HG02642 (cell line): Measurements from ENCODE around the gene TNRC6B.
"Not testable (repeated sequence)": the region's sequence is repeated elsewhere in the genome, so short reads cannot be mapped to it uniquely, and the experiment has no call there.

Experiments
- ATAC-seq: cut with Tn5 transposase; IDR thresholded peaks from one replicate; pipeline ENCODE4 v1.9.1; 2021; ENCODE audit warnings: mild to moderate bottlenecking; ENCODE audit not compliant: unreplicated experiment, poor library complexity

TNRC6B gene, protein sequence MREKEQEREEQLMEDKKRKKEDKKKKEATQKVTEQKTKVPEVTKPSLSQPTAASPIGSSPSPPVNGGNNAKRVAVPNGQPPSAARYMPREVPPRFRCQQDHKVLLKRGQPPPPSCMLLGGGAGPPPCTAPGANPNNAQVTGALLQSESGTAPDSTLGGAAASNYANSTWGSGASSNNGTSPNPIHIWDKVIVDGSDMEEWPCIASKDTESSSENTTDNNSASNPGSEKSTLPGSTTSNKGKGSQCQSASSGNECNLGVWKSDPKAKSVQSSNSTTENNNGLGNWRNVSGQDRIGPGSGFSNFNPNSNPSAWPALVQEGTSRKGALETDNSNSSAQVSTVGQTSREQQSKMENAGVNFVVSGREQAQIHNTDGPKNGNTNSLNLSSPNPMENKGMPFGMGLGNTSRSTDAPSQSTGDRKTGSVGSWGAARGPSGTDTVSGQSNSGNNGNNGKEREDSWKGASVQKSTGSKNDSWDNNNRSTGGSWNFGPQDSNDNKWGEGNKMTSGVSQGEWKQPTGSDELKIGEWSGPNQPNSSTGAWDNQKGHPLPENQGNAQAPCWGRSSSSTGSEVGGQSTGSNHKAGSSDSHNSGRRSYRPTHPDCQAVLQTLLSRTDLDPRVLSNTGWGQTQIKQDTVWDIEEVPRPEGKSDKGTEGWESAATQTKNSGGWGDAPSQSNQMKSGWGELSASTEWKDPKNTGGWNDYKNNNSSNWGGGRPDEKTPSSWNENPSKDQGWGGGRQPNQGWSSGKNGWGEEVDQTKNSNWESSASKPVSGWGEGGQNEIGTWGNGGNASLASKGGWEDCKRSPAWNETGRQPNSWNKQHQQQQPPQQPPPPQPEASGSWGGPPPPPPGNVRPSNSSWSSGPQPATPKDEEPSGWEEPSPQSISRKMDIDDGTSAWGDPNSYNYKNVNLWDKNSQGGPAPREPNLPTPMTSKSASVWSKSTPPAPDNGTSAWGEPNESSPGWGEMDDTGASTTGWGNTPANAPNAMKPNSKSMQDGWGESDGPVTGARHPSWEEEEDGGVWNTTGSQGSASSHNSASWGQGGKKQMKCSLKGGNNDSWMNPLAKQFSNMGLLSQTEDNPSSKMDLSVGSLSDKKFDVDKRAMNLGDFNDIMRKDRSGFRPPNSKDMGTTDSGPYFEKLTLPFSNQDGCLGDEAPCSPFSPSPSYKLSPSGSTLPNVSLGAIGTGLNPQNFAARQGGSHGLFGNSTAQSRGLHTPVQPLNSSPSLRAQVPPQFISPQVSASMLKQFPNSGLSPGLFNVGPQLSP (N-terminal part only)

GRCh38 chr22:40177738-40178416, at the start of gene TNRC6B:
Gene TNRC6B, plus strand, starts transcription at chr22:40177925. Its CDS starts 211 bp downstream, at chr22:40178136.
- ATAC-seq = peak; percentile 92

GRCh38 chr22:40128989-40129388, 48.7 kb upstream of the TNRC6B start:
- no peak for ATAC-seq

DNA sequence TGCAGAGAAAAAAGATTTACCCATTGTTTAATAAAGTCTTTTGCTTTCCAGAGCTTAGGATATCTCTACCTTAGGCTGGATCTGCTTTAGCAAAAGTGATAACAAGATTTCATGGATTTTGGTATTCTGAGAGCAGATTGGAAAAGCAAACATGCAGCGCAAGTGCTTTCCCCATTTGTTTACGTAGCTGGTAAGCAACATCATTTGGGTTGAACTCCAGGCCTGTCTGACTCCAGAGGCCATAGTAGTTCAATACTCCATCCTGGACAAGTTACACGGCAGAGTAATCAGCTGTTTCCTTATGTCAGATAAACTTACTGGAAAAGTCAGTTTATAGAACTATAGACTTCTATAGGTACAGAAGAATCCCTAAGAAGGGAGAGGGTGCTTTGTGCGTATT, 40.6 kb upstream of the TNRC6B start:
- no peak for ATAC-seq

GRCh38 chr22:40138866-40139265, 38.9 kb upstream of the TNRC6B start:
- ATAC-seq = no peak

DNA sequence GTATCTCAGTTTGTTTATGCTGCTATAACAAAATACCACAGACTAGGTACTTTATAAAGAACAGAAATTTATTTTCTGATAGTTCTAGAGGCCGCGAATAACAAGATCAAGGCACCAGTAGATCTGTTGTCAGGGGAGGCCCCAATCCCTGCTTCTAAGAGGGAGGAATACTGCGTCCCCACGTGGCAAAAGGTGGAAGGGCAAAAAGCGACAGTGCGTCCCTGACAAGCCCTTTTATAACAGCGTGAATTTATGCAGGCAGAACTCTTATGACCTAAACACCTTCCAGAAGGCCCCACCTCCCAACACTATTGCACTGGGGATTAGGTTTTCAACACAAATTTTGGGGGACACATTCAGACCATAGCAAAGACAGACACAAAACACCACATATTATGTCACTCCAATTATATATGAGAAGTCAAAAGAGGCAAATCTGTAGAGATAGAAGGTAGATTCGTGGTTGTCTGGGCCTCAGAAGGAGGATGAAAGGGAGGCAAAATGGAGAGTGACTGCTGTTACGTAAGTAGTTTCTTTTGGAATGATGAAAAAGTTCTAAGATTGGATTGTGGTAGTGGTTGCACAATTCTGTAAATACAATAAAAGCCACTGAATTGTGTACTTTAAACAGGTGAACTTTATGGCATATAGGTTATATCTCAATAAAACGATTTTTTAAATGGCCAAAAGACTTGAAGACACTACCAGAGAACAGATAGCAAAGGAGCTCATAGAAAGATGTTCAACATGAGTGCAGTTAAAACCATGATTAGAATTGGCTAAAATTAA, 30.1 kb upstream of the TNRC6B start:
- ATAC-seq = no peak

GRCh38 chr22:40153192-40153591, 24.5 kb upstream of the TNRC6B start:
- no peak for ATAC-seq

- no peak for ATAC-seq
Measured at GRCh38 chr22:40153705-40154104, 24.0 kb upstream of the TNRC6B start.

DNA sequence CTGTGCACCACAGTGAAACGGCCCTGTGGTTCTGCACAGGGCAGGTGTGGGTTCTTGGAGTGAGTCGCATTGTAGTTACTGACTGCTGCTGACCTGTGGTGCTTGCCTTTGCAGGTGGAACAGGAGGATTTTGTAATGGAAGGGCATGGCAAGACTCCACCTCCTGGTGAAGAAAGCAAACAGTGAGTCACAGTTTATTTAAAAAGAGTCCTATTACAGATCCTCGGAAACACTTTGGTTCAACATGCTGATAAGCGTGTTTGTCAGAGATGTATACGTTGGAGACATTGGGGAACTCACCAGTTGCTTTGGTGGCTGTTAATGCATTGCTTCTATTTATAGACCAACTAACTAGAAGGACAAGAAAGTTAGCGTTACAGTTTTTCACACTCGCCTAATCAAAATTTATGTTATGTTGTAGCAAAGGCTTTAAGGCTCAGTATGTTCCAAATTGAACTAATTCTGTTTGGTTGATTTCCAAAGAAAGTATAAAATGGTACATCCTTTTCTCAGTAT, 21.7 kb upstream of the TNRC6B start:
- no peak for ATAC-seq

GRCh38 chr22:40156682-40157081, 21.0 kb upstream of the TNRC6B start:
- ATAC-seq = not testable (repeated sequence)

DNA sequence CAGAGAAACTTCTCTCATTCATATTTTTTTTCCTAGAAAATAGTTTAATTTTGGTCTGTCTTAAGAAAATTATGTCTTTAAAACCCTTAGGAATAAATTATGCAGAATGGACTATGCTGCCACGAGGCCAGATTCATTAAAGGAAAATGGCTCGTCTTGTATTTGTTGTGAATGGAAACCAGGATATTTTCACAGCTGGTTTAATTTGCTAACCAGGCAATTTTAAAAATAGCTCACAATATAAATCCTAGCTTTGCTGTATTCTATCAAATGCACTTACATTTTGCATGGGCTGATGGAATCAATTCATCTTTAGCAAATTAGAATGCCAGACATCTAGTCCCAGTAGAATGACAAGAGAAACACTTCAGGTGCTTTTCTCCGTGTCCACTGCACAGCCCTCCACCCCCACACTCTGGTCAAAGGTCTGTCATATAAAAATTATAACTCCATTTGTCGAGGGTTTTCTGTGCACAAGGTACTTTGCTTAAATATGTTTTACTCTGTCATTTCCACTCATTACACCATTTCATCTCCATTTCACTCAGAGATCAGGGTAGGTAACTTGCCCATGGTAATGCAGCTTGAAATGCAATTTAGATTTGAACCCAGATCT, 20.3 kb upstream of the TNRC6B start:
- no peak for ATAC-seq

DNA sequence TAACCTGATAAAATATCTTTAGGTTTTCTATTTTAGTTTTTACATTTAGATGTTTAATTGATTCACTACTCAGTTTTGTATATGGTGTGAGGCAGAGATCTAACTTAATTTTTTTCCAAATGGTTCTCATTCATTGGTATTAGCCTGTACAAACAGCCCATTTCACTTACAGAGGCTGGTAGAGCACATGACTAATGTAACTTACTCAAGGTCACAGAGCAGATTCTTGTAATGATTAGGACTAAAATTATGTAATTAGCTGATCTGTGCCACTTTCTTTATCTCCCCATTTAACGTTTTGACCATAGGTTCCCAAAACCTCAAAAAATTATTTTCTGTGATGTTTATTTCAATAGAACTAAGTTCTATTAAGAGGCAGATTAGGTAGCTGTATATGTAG, 16.5 kb upstream of the TNRC6B start:
- ATAC-seq = no peak

GRCh38 chr22:40165537-40165936, 12.2 kb upstream of the TNRC6B start:
- ATAC-seq = not testable (repeated sequence)

- ATAC-seq = no peak
Measured at GRCh38 chr22:40175611-40176244, 2.0 kb upstream of the TNRC6B start.

DNA sequence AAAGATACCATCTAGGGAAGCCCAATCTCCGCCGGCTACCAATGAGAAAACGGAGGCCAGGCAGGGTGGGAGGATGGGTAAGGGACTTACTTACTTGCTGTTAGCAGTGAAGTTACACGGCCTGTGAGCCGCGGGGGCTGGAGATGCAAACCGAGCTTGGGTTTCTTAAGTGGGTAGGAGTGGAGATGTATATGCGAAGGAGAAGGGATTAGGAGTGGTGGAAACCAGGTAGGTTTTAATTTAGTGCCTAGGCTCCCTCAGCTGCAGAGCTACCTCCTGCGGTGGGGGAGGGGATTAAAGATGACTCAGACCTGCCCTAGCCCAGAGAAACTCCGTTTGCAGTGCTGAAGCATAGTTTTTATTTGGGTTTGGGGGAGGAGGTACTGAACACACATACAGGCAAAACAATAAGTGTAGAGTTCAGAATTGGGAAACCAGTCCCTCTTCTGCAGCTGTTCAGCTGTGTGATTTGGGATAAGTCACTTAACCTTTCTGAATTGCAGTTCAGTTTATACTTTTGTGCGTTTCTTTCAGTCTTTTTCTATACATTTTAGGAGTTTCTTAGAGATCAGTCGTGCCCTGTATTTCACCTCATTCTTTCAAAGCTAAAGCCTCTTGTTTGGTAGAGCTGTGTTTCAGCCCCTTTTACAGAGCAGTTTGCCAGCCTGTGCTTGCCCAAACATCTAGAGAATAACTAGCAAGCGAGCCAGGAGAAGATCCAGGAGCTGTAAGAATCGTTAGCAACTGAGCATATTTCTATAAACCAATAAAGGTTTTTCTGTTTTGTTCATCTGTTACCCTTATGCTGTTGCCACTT, 596 bp upstream of the TNRC6B start:
- peak; percentile 24 for ATAC-seq

DNA sequence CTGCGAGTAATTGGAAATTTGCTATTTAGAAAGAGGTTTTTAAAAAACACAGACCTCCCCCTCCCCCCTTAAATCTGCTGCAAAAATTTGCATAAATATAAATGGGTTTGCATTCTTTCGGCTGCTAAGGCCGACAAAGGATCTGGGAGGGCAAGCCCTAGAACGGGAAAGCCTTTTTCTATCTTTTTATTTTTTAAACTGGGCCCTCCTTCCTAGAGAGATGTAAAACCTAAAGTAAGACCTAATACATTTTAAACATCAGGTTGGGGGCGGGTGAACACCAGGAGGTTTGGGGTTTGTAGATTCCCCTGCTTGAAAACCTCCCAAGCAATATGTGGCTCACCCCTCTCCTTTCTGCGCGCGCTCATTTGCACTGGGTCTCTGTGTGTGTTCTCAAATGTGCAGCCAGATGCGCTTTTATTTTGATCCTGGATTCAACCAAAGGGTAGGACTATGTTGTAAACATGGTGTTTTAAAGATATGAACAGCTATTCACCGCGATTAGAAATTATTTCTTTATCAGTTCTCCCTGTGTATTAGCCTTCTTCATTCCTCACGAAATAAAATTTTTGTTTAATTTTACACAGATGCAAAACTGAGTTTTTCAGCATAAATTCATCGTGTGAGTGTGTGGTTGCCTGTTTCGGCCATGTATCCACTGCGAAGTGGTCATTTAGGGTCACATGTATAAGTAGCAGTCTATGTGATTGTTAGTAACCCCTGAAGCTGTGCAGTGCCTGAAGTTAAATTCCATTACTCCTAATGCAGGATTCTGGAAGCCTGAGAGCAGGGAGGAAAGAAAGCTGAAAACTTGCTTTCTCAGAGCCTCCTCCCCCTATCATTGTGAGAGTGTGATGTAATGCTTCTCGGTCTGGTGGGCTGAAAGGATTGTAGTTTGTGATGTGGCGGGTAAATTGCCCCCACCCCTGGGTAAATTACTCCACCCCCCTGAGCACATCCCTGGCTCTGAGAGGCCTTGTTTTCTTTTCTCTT, 988 bp downstream of the TNRC6B start:
- no peak for ATAC-seq

- ATAC-seq = no peak
Measured at GRCh38 chr22:40179526-40179925, 1.8 kb downstream of the TNRC6B start.
